PC-9 (cell line): ENCODE results near the gene WFDC2. TPM values are rescaled to one million over a fixed set of nuclear protein-coding genes. Genes with fewer than 3 reads are reported as not detected.

ENCODE experiments used
- BruUV-seq: library from RNA; stranded (reverse); fragments of 400-500 nt; replicated peaks from 2 replicates; lab custom pipeline; 2021; lab: Mats Ljungman, UMichigan
- CTCF ChIA-PET: fragments of 300-600 bp; sonication (Branson Sonifier 250); formaldehyde crosslinking; loops from one replicate; lab custom pipeline; 2022; ENCODE audit warnings: antibody characterized with exemption; lab: Charles Lee
- POLR2A ChIA-PET: fragments of 300-600 bp; sonication (Branson Sonifier 250); formaldehyde crosslinking; loops from one replicate; lab custom pipeline; 2022; ENCODE audit warnings: antibody characterized with exemption; ENCODE audit not compliant: unreplicated experiment; lab: Charles Lee
- DNase-seq, 2 experiments: peaks; one replicate each; pipeline versions ENCODE4 v3.0.0 to v3.0.0-alpha.2; 2015 to 2022; ENCODE audit warnings: mixed read lengths in 1 of 2
- H2AFZ ChIP-seq: fragments of 200-600 bp; sonication (generic); 2 replicates; pipeline ENCODE4 v1.8.1; 2017; ENCODE audit warnings: antibody characterized with exemption
- H3F3A ChIP-seq: fragments of 200-600 bp; sonication (generic); 2 replicates; pipeline ENCODE4 v1.8.1; 2017; ENCODE audit warnings: antibody characterized with exemption, mild to moderate bottlenecking, low read depth; ENCODE audit not compliant: insufficient read depth
- H3K27ac ChIP-seq: fragments of 200-600 bp; sonication (generic); 2 replicates; pipeline ENCODE4 v1.6.1; 2016; ENCODE audit warnings: mixed run types
- H3K27me3 ChIP-seq: fragments of 200-600 bp; sonication (generic); 2 replicates; pipeline ENCODE4 v1.6.1; 2016; ENCODE audit warnings: low read depth, mixed run types; ENCODE audit not compliant: insufficient read depth
- H3K36me3 ChIP-seq: fragments of 200-600 bp; sonication (generic); 2 replicates; pipeline ENCODE4 v1.6.1; 2016; ENCODE audit warnings: low read depth, mixed run types
- H3K4me1 ChIP-seq: fragments of 200-600 bp; sonication (generic); replicated peaks from 2 replicates; pipeline ENCODE4 v1.6.1; 2016; ENCODE audit warnings: mixed run types; ENCODE audit not compliant: insufficient read depth
- H3K4me2 ChIP-seq: fragments of 200-600 bp; sonication (generic); 2 replicates; pipeline ENCODE4 v1.6.1; 2017; ENCODE audit warnings: mixed run types
- H3K4me3 ChIP-seq: fragments of 200-600 bp; sonication (generic); 2 replicates; pipeline ENCODE4 v1.6.1; 2016; ENCODE audit warnings: mixed run types
- H3K79me2 ChIP-seq: fragments of 200-600 bp; sonication (generic); 2 replicates; pipeline ENCODE4 v1.6.1; 2017; ENCODE audit warnings: low read depth, mixed run types
- H3K9me2 ChIP-seq: fragments of 200-600 bp; sonication (generic); 2 replicates; pipeline ENCODE4 v1.8.1; 2017; ENCODE audit warnings: mild to moderate bottlenecking; ENCODE audit not compliant: insufficient read depth
- H3K9me3 ChIP-seq: fragments of 200-600 bp; sonication (generic); 2 replicates; pipeline ENCODE4 v1.8.1; 2016; ENCODE audit warnings: low read depth; ENCODE audit not compliant: insufficient read depth
- H4K20me1 ChIP-seq: fragments of 200-600 bp; sonication (generic); 2 replicates; pipeline ENCODE4 v1.8.1; 2017; ENCODE audit not compliant: insufficient read depth
- EZH2 ChIP-seq: fragments of 200-600 bp; sonication (generic); IDR thresholded peaks from 2 replicates; pipeline ENCODE4 v1.8.0; 2017; ENCODE audit warnings: antibody characterized with exemption, low read depth
- intact Hi-C: fragments of 100-400 bp; cut with micrococcal nuclease; formaldehyde crosslinking; loops from one replicate; pipeline ENCODE4 v1.10.0; 2022; ENCODE audit not compliant: unreplicated experiment
- total RNA-seq: library from RNA; stranded (reverse); gene quantifications from 2 replicates; pipeline ENCODE4 v1.2.3, GENCODE V29; 2021
- TF ChIP-seq, protein P1 (sequence below): fragments of 200-600 bp; sonication (generic); conservative IDR thresholded peaks from 2 replicates; pipeline ENCODE4 v1.6.1; 2017; ENCODE audit warnings: mixed run types, antibody characterized with exemption, mild to moderate bottlenecking, moderate library complexity

The WFDC2 gene
- total RNA-seq, 1 experiment from 2014 or later, result 159 TPM

DNA sequence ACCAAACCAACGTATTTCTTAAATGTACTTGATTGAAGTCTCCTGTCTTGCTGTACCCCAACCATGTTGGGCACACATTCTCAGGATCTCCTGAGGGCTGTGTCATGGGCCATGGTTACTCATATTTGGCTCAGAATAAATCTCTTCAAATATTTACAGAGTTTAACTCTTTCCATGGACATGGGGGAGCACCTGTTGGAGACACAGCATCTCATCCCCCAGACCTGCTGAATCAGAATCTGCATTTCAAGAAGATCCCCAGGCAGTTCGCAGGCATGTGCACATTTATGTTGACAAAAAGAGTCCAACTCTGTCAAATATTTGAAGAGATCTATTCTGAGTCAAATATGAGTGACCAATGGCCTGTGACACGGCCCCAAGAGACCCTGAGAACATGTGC is 29.1 kb upstream of the WFDC2 start:
- Histone ChIP-seq H3K79me2 (no peaks in the 10 kb centered on the region), H3K27me3 (no peaks in the 10 kb centered on the region), H4K20me1 (no peaks in the 10 kb centered on the region), H2AFZ (no peak overlapping the region), H3K9me2 (peaks cover 2% of the 10 kb centered on the region; the same call in 1 of the 2 replicates), H3K27ac (no peak overlapping the region), H3K4me2 (no peak overlapping the region), H3K4me3 (no peak overlapping the region), H3K4me1 (peaks cover 35% of the 10 kb centered on the region), H3K36me3 (no peaks in the 10 kb centered on the region), H3F3A (no peaks in the 10 kb centered on the region), H3K9me3 (no peaks in the 10 kb centered on the region)
- no TSS peak for BruUV-seq
- intact Hi-C loops, result no loop called here
- TF ChIP-seq, protein P1, sequence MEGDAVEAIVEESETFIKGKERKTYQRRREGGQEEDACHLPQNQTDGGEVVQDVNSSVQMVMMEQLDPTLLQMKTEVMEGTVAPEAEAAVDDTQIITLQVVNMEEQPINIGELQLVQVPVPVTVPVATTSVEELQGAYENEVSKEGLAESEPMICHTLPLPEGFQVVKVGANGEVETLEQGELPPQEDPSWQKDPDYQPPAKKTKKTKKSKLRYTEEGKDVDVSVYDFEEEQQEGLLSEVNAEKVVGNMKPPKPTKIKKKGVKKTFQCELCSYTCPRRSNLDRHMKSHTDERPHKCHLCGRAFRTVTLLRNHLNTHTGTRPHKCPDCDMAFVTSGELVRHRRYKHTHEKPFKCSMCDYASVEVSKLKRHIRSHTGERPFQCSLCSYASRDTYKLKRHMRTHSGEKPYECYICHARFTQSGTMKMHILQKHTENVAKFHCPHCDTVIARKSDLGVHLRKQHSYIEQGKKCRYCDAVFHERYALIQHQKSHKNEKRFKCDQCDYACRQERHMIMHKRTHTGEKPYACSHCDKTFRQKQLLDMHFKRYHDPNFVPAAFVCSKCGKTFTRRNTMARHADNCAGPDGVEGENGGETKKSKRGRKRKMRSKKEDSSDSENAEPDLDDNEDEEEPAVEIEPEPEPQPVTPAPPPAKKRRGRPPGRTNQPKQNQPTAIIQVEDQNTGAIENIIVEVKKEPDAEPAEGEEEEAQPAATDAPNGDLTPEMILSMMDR, result no peak
- no peak for TF ChIP-seq EZH2
- ChIA-PET CTCF (no interaction called here), POLR2A (no interaction called here)
- DNase-seq, result no peak

- no peaks in the 10 kb centered on the region for H4K20me1 ChIP-seq
- no peak overlapping the region for H3K27ac ChIP-seq
- H3K9me3 ChIP-seq, result no peaks in the 10 kb centered on the region
- no peaks in the 10 kb centered on the region for H3K27me3 ChIP-seq
- POLR2A ChIA-PET, result no interaction called here
- H3F3A ChIP-seq, result no peaks in the 10 kb centered on the region
- intact Hi-C loops, result no loop called here
- no TSS peak for BruUV-seq
- peaks cover 2% of the 10 kb centered on the region; the same call in 1 of the 2 replicates for H3K9me2 ChIP-seq
- TF ChIP-seq EZH2, result no peak
- TF ChIP-seq, protein P1, result no peak
- H3K4me1 ChIP-seq, result peaks cover 35% of the 10 kb centered on the region
- no peak overlapping the region for H3K4me3 ChIP-seq
- H3K4me2 ChIP-seq, result peak overlapping the region; percentile 2; the same call in 1 of the 2 replicates
- no peaks in the 10 kb centered on the region for H3K79me2 ChIP-seq
- no peak for DNase-seq
- CTCF ChIA-PET, result no interaction called here
- no peaks in the 10 kb centered on the region for H3K36me3 ChIP-seq
- H2AFZ ChIP-seq, result no peak overlapping the region
These were observed 28.5 kb upstream of the WFDC2 start for GRCh38 chr20:45440891-45441685.

DNA sequence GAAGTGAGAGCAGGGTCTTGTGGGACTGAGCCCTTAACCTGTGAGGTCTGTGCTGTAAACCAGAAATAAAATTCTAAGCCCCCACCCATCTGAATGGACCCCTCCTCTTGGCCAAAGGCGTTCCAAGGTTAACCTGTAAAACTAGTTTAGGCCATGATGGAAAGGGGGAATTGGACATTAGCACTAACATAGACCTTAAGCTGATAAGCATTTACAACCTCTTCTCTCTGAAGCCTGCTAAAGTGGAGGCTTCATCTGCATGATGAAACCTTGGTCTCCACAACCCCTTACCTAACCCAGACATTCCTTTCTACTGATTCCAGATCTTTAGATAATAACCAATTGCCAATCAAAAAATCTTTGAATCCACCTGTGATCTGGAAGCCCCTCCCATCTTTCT is 27.8 kb upstream of the WFDC2 start:
- Histone ChIP-seq H3K4me2 (peak overlapping the region; percentile 2; the same call in 1 of the 2 replicates), H3K79me2 (no peaks in the 10 kb centered on the region), H3K9me3 (no peaks in the 10 kb centered on the region), H3K36me3 (no peaks in the 10 kb centered on the region), H3K4me3 (no peak overlapping the region), H2AFZ (no peak overlapping the region), H3K27me3 (no peaks in the 10 kb centered on the region), H3K4me1 (peaks cover 32% of the 10 kb centered on the region), H4K20me1 (no peaks in the 10 kb centered on the region), H3K27ac (no peak overlapping the region), H3F3A (no peaks in the 10 kb centered on the region), H3K9me2 (peaks cover 2% of the 10 kb centered on the region; the same call in 1 of the 2 replicates)
- peak in 1 of 2 experiments; percentile 76 for DNase-seq
- ChIA-PET POLR2A (no interaction called here), CTCF (no interaction called here)
- intact Hi-C loops, result no loop called here
- BruUV-seq, result no TSS peak
- TF ChIP-seq, protein P1, result no peak
- no peak for TF ChIP-seq EZH2
